NB4 (cell line): ENCODE results near the gene CLPTM1.

Source experiments
- MYC ChIP-seq: IDR thresholded peaks from 2 replicates; pipeline ENCODE4 v1.6.1; 2011; ENCODE audit warnings: low read depth, low read length
- POLR2A ChIP-seq: IDR thresholded peaks from 2 replicates; pipeline ENCODE4 v1.6.1; 2011; ENCODE audit warnings: mild to moderate bottlenecking; ENCODE audit not compliant: insufficient read length; ENCODE audit errors: extremely low read depth
- TF ChIP-seq, protein P1 (sequence below): IDR thresholded peaks from one replicate; pipeline ENCODE4 v1.5.1; 2012; ENCODE audit warnings: low read depth, low read length
- TF ChIP-seq, protein P2 (sequence below): IDR thresholded peaks from 2 replicates; pipeline ENCODE4 v1.6.1; 2011; ENCODE audit warnings: low read depth, low read length

DNA sequence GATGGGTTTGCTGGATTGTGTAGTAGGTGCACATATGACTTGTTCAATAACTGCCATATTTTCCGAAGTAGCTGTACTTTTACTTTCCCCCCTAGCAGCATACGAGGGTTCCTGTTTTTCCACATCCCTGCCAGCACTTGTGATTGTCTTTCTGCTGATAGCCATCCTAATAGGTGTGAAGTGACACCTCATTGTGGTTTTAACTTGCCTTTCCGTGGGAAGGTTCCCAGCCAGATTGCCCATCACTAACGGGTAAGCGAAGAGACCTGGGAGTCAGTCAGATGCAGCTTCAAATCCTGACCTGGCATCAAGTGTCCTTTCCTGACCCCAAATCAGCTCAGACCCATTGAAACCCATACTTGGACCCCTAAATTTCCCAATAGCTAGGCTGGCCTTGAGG is 4.5 kb downstream of the CLPTM1 start:
- no peak for TF ChIP-seq MYC
- no peak for TF ChIP-seq POLR2A
- TF ChIP-seq, protein P1, sequence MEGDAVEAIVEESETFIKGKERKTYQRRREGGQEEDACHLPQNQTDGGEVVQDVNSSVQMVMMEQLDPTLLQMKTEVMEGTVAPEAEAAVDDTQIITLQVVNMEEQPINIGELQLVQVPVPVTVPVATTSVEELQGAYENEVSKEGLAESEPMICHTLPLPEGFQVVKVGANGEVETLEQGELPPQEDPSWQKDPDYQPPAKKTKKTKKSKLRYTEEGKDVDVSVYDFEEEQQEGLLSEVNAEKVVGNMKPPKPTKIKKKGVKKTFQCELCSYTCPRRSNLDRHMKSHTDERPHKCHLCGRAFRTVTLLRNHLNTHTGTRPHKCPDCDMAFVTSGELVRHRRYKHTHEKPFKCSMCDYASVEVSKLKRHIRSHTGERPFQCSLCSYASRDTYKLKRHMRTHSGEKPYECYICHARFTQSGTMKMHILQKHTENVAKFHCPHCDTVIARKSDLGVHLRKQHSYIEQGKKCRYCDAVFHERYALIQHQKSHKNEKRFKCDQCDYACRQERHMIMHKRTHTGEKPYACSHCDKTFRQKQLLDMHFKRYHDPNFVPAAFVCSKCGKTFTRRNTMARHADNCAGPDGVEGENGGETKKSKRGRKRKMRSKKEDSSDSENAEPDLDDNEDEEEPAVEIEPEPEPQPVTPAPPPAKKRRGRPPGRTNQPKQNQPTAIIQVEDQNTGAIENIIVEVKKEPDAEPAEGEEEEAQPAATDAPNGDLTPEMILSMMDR: no peak
- TF ChIP-seq, protein P2, sequence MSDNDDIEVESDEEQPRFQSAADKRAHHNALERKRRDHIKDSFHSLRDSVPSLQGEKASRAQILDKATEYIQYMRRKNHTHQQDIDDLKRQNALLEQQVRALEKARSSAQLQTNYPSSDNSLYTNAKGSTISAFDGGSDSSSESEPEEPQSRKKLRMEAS: no peak
